ENCODE data around the gene UBE2Q2. TPM values are rescaled to one million over a fixed set of nuclear protein-coding genes. Genes with fewer than 3 reads are reported as not detected.

The UBE2Q2 gene
- total and polyA plus RNA-seq, 9 of the 15 experiments (the other 6 are each of a cell fraction or from before 2014, with no cell fraction given): 6.2 to 24.0 (median 16.2) TPM

- TF ChIP-seq ZKSCAN8 (CRISPR knock-in tag; IDR thresholded peaks at IDR 0.05): no peak
- TF ChIP-seq BCOR (IDR thresholded peaks at IDR 0.05): peak; percentile 53; the same call in 1 of the 2 replicates
- 0 out of 2 replicates have a peak, but pooled peaks have one; percentile 39 for TF ChIP-seq BHLHE40 (IDR thresholded peaks at IDR 0.05; ENCODE audit: low read length)
- no peak for TF ChIP-seq ZNF398 (CRISPR knock-in tag; IDR thresholded peaks at IDR 0.05)
- TF ChIP-seq NFATC3 (IDR thresholded peaks at IDR 0.05): no peak
- TF ChIP-seq CREBBP (IDR thresholded peaks at IDR 0.05; ENCODE audit: low read depth, low read length): no peak
- TF ChIP-seq SAP30 (IDR thresholded peaks at IDR 0.05; ENCODE audit: borderline replicate concordance, insufficient read depth, low read depth, low read length, poor library complexity, severe bottlenecking): no peak
- peak; percentile 67 for TF ChIP-seq RBBP5 (IDR thresholded peaks at IDR 0.05; ENCODE audit: borderline replicate concordance, insufficient read depth, low read length, poor library complexity, severe bottlenecking)
- no peak for TF ChIP-seq BDP1 (IDR thresholded peaks at IDR 0.05; ENCODE audit: insufficient read depth, insufficient read length)
- TF ChIP-seq ZNF318 (IDR thresholded peaks at IDR 0.05; ENCODE audit: borderline replicate concordance in 1 of 2, low read depth in 1 of 2): 0 out of 4 replicates have a peak, but pooled peaks of 1 of the 2 experiments have one; percentile 38
- no peak for TF ChIP-seq CXXC5 (CRISPR knock-in tag; IDR thresholded peaks at IDR 0.05)
- peak; percentile 48; the same call in 1 of the 2 replicates for TF ChIP-seq ZEB2 (IDR thresholded peaks at IDR 0.05)
- 0 out of 2 replicates have a peak, but pooled peaks have one; percentile 41 for TF ChIP-seq NFE2 (IDR thresholded peaks at IDR 0.05; ENCODE audit: low read depth)
Measured at GRCh38 chr15:75830910-75831805, 12.1 kb upstream of the UBE2Q2 start (continued).

All from K562 (cell line).